ENCODE measurements around the gene DENND5B.

DENND5B gene

GRCh38 chr12:31599053-31599452 is 8.1 kb upstream of the DENND5B start:
- ChIA-PET POLR2A (no interaction called here), CTCF (no interaction called here)
- no peak overlapping the region for H3K27ac ChIP-seq (ENCODE audit: extremely low read depth, low read depth, low read length)
- H3K4me1 ChIP-seq (ENCODE audit: control insufficient read depth, insufficient read depth, low read length): no peaks in the 10 kb centered on the region
- no peaks in the 10 kb centered on the region for H3K36me3 ChIP-seq (ENCODE audit: control insufficient read depth in 2 of 2, insufficient read depth in 1 of 2, low read length in 2 of 2)
- H3K9me3 ChIP-seq (ENCODE audit: control insufficient read depth, insufficient read depth, low read depth, low read length): no peaks in the 10 kb centered on the region
- no peak overlapping the region for H3K4me3 ChIP-seq (ENCODE audit: low read depth, low read length)
- TF ChIP-seq ZNF624 (tag by site-specific recombination; IDR thresholded peaks at IDR 0.05) (no peak), ZNF26 (tag by site-specific recombination; IDR thresholded peaks at IDR 0.05) (no peak), ZNF112 (tag by site-specific recombination; IDR thresholded peaks at IDR 0.05) (no peak), PRDM2 (tag by site-specific recombination; IDR thresholded peaks at IDR 0.05; ENCODE audit: borderline replicate concordance) (no peak), HOXA7 (CRISPR knock-in tag; IDR thresholded peaks at IDR 0.05; ENCODE audit: borderline replicate concordance) (no peak), ZNF768 (tag by site-specific recombination; IDR thresholded peaks at IDR 0.05) (no peak), ZBTB44 (tag by site-specific recombination; IDR thresholded peaks at IDR 0.05) (no peak), ZNF654 (tag by site-specific recombination; IDR thresholded peaks at IDR 0.05; ENCODE audit: low read depth) (no peak), ZNF274 (IDR thresholded peaks at IDR 0.05; ENCODE audit: low read length) (no peak), ZNF274 (tag by site-specific recombination; IDR thresholded peaks at IDR 0.05; ENCODE audit: borderline replicate concordance) (no peak), YY1 (tag by site-specific recombination; IDR thresholded peaks at IDR 0.05) (no peak), REST (tag by site-specific recombination; IDR thresholded peaks at IDR 0.05) (no peak), ATF2 (tag by site-specific recombination; IDR thresholded peaks at IDR 0.05; ENCODE audit: low read depth) (no peak), RBAK (tag by site-specific recombination; IDR thresholded peaks at IDR 0.05) (no peak)

Measured in HEK293 (cell line).